NCI-H510A (cell line): Measurements from ENCODE around the gene FAM163B.

Experiments
- DNase-seq: peaks from one replicate; lab custom pipeline; 2025; lab: John Stamatoyannopoulos, UW

Gene FAM163B

DNA sequence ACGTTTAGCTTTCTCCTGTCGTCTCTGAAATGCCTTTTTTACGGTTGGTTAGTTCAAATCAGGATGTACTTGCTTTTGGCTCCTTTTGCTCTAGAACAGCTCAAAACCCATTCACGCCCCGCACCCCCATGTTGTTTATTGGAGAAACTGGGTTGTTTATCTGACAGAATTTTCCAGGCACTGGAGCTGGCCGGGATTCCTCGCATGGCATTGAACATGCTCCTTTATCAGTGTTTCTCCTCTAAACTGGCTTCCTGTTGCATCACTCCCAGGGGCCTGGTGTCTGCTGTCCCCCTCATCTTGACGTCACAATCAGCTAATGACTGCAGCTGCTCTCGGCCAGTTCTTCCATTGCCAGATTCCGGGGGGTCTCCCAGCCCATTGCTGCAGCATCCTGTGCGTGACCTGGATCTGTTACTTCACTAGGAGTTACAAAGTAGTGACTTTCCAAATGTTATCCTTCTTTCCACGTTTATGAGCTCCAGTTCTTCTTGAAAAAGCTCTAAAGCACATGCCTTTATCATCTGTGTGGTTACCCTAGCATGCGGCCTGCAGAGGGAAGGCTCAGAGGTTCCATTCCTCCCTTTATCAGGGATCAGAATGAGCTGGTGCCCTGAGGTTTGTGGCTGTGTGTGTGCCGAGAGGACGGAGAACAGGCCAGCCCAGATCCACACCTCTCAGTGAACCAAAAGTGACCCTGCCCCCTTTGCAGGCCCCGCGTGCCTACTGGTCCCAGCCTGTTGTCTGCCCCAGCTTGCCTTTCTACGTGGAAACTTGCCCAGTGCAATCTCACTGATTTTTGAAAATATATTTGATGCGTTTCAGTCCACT is 27.5 kb downstream of the FAM163B start:
- no peak for DNase-seq

DNA sequence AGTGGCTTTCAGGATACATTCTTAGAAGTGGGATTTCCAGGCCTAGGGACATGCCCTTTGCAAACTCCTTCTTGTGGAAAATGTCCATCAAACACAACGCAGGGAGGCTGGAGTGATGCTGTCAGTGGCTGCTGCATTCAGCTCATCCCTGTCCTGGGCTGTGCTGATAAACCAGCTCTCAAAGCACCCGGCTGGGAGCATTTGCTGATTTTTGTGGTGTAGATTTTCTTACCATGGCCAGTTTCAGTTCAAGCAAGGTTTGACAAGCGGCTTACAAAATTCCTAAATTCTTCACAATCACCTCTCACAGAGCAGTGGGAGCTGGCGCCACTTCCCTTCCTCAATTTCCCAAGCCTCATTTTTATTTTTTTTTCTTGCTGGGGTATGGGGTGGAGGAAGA is 28.2 kb downstream of the FAM163B start:
- no peak for DNase-seq

- DNase-seq = no peak
These were observed 28.8 kb downstream of the FAM163B start for GRCh38 chr9:133580419-133580738.

DNA sequence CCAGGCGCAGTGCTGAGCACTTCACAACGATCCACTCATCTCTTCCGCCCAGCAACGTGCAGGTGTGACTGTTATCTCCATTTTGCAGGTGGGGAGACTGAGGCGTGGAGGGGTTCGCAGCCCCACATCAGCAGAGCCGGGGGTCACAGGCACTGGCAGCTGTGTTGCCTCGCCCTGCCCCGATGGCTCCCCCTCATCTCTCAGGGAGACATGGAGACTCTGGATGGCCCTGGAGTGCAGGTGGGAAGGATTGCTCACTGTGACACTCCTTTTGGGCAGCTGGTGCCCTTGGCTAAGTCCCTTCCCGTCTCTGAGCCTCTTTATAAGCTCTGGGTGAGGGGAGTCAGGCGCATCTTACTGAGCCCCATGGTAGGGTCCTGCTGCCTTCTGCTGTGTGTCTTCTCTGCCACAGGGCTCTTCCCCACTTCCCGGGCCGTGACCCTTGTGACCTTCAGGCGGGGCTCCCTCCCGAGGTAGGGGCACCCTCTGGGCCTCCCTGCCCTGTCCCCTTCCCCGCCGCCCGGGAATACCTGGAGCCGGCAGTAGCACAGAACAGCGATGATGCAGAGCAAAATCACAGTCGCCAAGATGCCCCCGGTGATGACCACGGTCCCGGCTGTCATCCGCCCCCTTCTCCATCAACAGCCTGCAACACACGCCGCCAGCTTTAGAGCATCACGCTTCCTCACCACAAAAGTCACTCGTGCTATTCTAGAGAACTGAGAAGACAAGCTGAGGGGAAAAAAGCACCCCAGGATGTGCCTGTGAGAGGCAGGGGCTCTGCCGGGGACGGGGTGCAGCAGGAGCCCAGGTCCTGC is 29.4 kb downstream of the FAM163B start:
- no peak for DNase-seq

DNA sequence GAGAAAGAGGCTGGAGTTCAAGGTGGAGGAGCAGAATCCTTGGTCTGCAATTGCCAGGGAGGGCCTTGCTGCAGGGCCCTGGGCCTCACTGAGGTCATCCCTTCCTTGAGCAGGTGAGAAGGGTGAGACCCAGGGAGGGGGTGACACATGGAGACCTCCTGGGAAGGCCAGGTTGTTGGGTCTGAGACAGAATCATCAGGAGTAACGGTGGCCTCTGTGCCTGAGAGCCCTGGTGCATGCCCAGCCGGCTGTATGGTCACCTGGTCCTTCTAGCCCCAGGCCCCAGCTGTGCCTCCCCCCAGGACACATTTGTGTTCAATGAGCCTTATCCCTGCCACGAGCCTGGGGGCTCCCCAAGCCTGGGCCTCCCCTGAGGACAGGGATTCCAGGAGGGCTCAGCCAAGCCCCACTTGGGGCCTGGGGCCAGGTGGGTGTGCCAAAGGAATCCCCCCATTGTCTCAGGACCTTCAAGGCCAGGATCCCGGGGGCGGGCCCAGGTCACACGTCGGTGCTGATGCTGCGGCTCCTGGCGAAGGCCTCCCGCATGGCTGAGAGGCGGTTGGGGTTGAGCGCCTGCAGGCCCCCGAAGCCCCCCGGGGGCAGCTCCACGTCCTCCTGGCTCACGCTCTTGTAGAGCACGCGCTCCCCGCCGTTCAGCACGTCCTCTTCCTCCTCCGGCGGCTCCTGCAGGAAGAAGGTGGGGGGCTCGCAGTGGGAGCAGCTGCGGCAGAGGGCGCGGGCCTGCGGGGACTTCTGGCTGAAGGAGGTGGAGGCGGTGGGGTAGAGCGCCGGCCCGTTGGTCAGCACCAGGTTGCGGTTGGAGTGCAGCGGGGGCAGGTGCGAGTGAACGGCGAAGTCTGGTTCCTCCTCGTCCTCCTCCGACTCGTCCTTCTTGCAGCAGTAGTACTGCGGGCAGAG is 30.4 kb downstream of the FAM163B start:
- no peak for DNase-seq

DNA sequence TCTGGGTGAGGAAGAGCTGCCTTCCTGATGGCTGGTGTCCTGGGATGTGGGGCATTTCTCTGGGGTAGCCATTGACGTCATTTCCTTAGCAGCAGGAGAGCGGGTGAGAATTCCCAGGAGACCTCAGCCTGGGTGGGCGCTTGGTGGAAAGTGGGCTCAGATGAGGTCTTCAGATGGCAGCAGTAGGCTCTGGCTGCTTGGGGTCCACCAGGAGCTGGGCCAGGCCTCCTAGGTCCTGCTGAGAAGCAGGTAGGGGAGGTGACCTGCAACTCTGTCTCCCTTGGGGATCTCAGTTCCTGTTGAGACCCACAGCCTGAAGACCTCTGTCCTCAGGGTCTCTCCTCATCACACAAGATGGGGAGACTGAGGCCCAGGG is 31.5 kb downstream of the FAM163B start:
- no peak for DNase-seq

GRCh38 chr9:133576875-133577736 is 32.1 kb downstream of the FAM163B start:
- DNase-seq = no peak

- peak; percentile 64 for DNase-seq
These were observed 32.9 kb downstream of the FAM163B start for GRCh38 chr9:133576031-133576874.

GRCh38 chr9:133575186-133576030 is 33.8 kb downstream of the FAM163B start:
- no peak for DNase-seq

DNA sequence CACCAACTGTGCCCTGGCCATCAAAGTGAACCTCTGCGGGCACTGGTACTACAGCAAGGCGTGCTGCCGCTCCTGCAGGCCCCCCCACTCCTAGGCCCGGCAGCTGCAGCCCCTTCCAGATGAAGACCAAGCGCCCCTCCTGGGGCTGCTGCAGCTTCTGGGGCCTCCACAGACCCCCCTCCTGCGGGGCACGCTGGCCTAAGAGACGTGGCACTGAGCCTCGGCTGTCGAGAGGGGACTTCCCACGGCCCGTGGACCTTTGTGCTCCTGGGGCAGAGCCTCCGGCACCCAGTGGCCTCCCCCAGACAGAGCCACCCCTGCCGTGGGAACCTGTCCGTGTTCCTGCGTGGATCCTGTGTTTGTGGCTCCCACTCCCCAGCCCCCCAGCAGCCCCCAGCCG is 34.4 kb downstream of the FAM163B start:
- no peak for DNase-seq

- no peak for DNase-seq
These were observed 35.2 kb downstream of the FAM163B start for GRCh38 chr9:133573791-133574515.

DNA sequence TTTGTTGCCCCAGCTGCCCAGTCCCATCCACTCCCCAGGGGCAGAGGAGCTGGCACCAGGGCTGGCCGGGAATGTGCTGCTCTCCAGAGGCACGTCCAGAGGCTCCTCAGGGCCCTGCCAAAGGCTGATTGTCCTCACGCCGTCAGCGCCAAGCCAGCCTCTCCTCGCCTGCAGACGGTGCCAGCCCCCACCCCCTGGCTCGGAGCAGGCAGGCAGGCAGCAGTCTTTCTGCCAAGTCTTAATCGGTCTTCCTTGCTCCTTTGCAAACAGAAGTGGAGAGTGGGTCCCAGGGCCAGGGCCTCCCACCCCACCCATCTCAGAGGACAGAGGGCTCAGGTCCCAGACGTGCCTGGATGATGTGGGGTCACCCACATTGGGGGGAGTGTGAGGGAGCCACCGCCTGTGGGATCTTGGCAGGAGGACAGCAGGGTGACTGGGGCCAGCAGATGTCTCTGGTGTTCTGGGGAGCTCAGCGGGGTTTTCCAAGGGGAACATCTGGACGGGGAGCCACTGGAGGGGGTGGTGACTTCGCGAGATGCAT is 36.3 kb downstream of the FAM163B start:
- no peak for DNase-seq

DNA sequence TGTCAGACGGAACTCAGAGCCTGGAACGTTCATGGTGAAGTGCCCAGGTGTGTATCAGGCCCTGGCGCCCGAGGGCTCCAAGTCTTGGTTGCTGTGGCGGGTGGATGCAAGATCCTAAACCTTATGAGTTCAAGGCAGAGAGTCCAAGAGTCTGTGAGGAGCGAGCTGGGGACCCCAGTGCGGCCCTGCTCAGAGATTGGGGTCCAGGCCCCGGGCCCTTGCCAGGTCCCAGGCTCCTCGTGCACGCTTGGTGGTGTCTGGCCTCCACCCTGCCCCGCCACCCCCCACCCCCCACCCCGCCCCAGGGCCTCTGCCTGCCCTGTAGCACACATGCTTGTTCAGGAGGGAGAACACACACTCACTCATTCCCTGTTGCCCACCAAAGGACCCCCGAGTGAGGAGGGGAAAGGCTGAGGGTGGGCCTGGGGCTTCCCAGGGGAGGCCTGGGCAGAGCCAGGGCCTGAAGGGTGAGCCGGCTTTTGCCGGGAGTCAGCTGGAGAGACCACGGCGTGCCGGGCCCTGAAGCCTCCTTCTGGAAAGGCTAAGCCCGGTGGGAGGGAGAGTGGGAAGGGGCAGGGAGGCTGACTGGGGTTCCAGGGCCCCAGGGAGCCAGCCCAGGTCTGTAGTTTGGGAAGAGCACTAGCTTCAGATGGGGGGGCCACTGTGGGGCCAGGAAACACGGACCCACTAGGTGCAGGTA is 37.1 kb downstream of the FAM163B start:
- DNase-seq = no peak

- DNase-seq = no peak
These were observed 37.7 kb downstream of the FAM163B start for GRCh38 chr9:133571391-133571890.

DNA sequence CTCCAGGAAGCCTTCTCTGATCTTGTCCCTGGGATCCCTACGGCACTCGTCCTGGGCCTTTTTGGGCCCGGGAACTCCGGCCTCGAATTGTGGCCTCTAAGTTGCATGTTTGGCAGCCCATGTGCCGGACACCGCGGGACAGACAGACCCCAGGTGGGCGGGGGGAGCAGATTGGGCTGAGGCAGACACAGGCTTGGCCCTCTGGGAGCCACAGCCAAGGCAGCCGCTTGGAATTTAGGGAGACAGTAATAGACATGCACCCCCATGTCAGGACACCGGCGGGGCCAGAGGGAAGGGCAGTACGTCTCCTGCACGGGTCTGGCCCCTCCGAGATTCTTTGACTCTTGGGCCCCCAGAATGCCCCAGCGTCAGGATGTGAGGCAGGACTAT is 38.5 kb downstream of the FAM163B start:
- no peak for DNase-seq

DNA sequence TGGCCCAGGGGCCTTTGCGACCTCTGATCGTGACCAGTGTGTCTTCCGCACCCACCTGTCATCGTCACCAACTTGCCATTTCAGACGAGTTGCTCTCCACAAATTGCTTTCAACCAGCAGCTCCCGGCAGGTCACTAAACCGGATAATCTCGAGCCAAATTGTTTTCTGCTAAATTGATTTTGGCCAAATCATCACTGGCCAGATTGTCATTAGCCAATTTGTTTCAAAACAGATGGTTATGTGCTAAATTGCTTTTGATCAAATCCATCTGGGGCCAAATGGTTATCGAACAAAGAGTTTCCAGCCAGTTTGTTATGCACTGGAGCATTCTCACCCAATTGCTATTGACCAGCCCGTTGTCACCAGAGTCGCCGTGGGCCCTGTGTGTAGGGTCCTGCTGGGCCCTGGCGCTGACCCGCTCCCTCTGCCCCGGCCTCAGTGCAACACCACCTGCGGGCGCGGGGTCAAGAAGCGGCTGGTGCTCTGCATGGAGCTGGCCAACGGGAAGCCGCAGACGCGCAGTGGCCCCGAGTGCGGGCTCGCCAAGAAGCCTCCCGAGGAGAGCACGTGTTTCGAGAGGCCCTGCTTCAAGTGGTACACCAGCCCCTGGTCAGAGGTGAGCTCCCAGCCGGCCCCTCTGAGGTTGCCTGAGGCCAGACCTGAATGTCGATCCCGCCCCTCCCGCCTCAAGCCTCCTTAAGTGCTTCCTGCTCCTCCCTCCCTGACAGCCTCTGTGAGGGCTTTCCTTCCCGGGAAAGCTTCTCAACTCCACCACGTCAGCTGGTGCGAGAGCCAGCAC is 39.1 kb downstream of the FAM163B start:
- DNase-seq = peak; percentile 21
